ENCODE measurements around the gene CGN. TPM values are rescaled to one million over a fixed set of nuclear protein-coding genes. Genes with fewer than 3 reads are reported as not detected.
A peak's percentile ranks its signal among the peaks of the same experiment; 100 is the strongest.

CGN gene
- total RNA-seq, 2 experiments from 2014 or later, result 0.08 to 0.28 TPM

- Mint-ChIP-seq H3K9me3 (no peaks in the 10 kb centered on the region), H3K27me3 (no peaks in the 10 kb centered on the region), H3K4me3 (peak overlapping the region; percentile 54), H3K27ac (no peak overlapping the region), H3K4me1 (ENCODE audit: low read depth) (peaks cover 32% of the 10 kb centered on the region), H3K36me3 (ENCODE audit: low read depth) (peaks cover 8% of the 10 kb centered on the region)
- intact Hi-C loops (cut with DNase I, micrococcal nuclease), result no loop called here
- CTCF ChIA-PET, result no interaction called here
- H3K9me3 ChIP-seq (ENCODE audit: control insufficient read depth in 1 of 2, insufficient read depth in 1 of 2, low read length in 2 of 2), result no peaks in the 10 kb centered on the region
- POLR2A ChIA-PET, result no interaction called here
- DNase-seq (no peak), ATAC-seq (ENCODE audit: poor library complexity) (no peak)
- TF ChIP-seq CTCF (IDR thresholded peaks at IDR 0.05), result no peak
- no peaks in the 10 kb centered on the region for H3K27me3 ChIP-seq (ENCODE audit: control insufficient read depth in 1 of 2, insufficient read depth in 2 of 2, low read length in 2 of 2)
- H3K4me3 ChIP-seq (ENCODE audit: low read length), result no peak overlapping the region
- no peak overlapping the region for H3K27ac ChIP-seq (ENCODE audit: low read depth in 1 of 2, low read length in 2 of 2)
- no peaks in the 10 kb centered on the region for H3K36me3 ChIP-seq (ENCODE audit: insufficient read depth, low read length)
- H3K4me1 ChIP-seq (ENCODE audit: insufficient read depth, low read length), result peaks cover 33% of the 10 kb centered on the region
Observed at GRCh38 chr1:151542710-151543129, 31.5 kb downstream of the CGN start.

GRCh38 chr1:151545542-151545941, 34.4 kb downstream of the CGN start:
- no peak for DNase-seq

GRCh38 chr1:151546011-151546925, 35.1 kb downstream of the CGN start:
- intact Hi-C loops (cut with DNase I, micrococcal nuclease), result no loop called here
- H3K4me1 Mint-ChIP-seq (ENCODE audit: low read depth), result peaks cover 18% of the 10 kb centered on the region
- CTCF ChIA-PET, result interaction anchor here (1.4 kb wide), 1 partner anchor 48 kb away, joined by 3 read pairs; no protein-coding TSS in a partner anchor
- no peak for TF ChIP-seq CTCF (IDR thresholded peaks at IDR 0.05)
- Histone ChIP-seq H3K4me1 (ENCODE audit: insufficient read depth, low read length) (peaks cover 19% of the 10 kb centered on the region), H3K27me3 (ENCODE audit: control insufficient read depth in 1 of 2, insufficient read depth in 2 of 2, low read length in 2 of 2) (no peaks in the 10 kb centered on the region), H3K9me3 (ENCODE audit: control insufficient read depth in 1 of 2, insufficient read depth in 1 of 2, low read length in 2 of 2) (no peaks in the 10 kb centered on the region), H3K27ac (ENCODE audit: low read depth in 1 of 2, low read length in 2 of 2) (no peak overlapping the region), H3K4me3 (ENCODE audit: low read length) (no peak overlapping the region), H3K36me3 (ENCODE audit: insufficient read depth, low read length) (no peaks in the 10 kb centered on the region)
- no peaks in the 10 kb centered on the region for H3K9me3 Mint-ChIP-seq
- H3K27me3 Mint-ChIP-seq, result no peaks in the 10 kb centered on the region
- POLR2A ChIA-PET, result no interaction called here
- no peak for ATAC-seq (ENCODE audit: poor library complexity)
- no peak overlapping the region for H3K4me3 Mint-ChIP-seq
- H3K27ac Mint-ChIP-seq, result no peak overlapping the region
- H3K36me3 Mint-ChIP-seq (ENCODE audit: low read depth), result no peaks in the 10 kb centered on the region
- no peak for DNase-seq

More at GRCh38 chr1:151545542-151545941, 34.4 kb downstream of the CGN start:
- peaks cover 2% of the 10 kb centered on the region for H3K36me3 Mint-ChIP-seq (ENCODE audit: low read depth)
- no peak for TF ChIP-seq CTCF (IDR thresholded peaks at IDR 0.05)
- no peak overlapping the region for H3K27ac Mint-ChIP-seq
- H3K36me3 ChIP-seq (ENCODE audit: insufficient read depth, low read length), result no peaks in the 10 kb centered on the region
- POLR2A ChIA-PET, result no interaction called here
- no peaks in the 10 kb centered on the region for H3K9me3 ChIP-seq (ENCODE audit: control insufficient read depth in 1 of 2, insufficient read depth in 1 of 2, low read length in 2 of 2)
- H3K27me3 Mint-ChIP-seq, result no peaks in the 10 kb centered on the region
- no peak overlapping the region for H3K4me3 Mint-ChIP-seq
- no peak for ATAC-seq (ENCODE audit: poor library complexity)
- peaks cover 24% of the 10 kb centered on the region for H3K4me1 Mint-ChIP-seq (ENCODE audit: low read depth)
- H3K27me3 ChIP-seq (ENCODE audit: control insufficient read depth in 1 of 2, insufficient read depth in 2 of 2, low read length in 2 of 2), result no peaks in the 10 kb centered on the region
- no peak overlapping the region for H3K4me3 ChIP-seq (ENCODE audit: low read length)
- intact Hi-C loops (cut with DNase I, micrococcal nuclease), result no loop called here
- peaks cover 26% of the 10 kb centered on the region for H3K4me1 ChIP-seq (ENCODE audit: insufficient read depth, low read length)
- CTCF ChIA-PET, result interaction anchor here (1.4 kb wide), 1 partner anchor 48 kb away, joined by 3 read pairs; no protein-coding TSS in a partner anchor
- H3K27ac ChIP-seq (ENCODE audit: low read depth in 1 of 2, low read length in 2 of 2), result no peak overlapping the region
- H3K9me3 Mint-ChIP-seq, result no peaks in the 10 kb centered on the region
